OCI-LY7 (cell line): ENCODE data around the gene CD22.

Source experiments
- EZH2phosphoT487 ChIP-seq: fragments of 200-600 bp; sonication (generic); IDR thresholded peaks from 2 replicates; pipeline ENCODE4 v1.6.1; 2018; ENCODE audit warnings: low read depth, borderline replicate concordance, mild to moderate bottlenecking, mixed run types, antibody characterized with exemption, low read length, moderate library complexity, mixed read lengths
- TF ChIP-seq, protein P1 (sequence below): fragments of 200-600 bp; sonication (generic); conservative IDR thresholded peaks from 2 replicates; pipeline ENCODE4 v1.5.1; 2014; ENCODE audit warnings: mild to moderate bottlenecking, antibody characterized with exemption, low read length, moderate library complexity, mixed read lengths

DNA sequence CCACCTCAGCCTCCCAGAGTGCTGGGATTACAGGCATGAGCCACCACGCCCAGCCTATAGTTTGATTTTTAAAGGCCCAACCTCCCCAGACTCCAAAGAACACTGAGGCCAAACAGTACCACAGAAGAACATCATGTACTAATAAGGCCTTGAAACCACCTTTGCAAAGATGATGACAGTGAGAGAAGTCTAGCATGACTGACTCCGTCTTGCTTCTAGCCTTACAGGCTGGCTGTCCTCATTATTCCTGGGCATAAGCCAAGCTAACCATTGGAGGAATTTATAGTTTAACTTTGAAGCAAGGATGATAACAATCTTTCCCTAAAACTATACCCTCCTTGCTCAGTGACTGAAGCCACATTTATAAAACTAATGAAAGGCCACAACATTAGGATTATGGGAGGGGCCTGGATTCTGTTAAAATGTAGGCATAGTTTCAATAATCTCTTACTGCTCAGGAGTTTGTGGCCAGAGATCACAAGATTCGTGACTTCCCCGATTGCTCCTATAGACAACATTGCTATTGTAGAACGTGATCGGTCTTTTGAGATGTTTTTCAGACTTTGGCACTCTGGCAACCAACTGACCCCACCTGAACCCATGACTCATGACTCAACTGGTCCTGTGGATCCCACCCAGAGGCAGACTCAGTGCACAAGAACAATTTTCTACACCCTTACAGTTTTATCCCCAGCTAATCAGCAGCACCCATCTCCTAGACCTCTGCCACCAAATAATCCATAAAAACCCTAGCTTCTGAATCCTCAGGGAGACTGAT lies 59.5 kb downstream of the CD22 start:
- TF ChIP-seq, protein P1, sequence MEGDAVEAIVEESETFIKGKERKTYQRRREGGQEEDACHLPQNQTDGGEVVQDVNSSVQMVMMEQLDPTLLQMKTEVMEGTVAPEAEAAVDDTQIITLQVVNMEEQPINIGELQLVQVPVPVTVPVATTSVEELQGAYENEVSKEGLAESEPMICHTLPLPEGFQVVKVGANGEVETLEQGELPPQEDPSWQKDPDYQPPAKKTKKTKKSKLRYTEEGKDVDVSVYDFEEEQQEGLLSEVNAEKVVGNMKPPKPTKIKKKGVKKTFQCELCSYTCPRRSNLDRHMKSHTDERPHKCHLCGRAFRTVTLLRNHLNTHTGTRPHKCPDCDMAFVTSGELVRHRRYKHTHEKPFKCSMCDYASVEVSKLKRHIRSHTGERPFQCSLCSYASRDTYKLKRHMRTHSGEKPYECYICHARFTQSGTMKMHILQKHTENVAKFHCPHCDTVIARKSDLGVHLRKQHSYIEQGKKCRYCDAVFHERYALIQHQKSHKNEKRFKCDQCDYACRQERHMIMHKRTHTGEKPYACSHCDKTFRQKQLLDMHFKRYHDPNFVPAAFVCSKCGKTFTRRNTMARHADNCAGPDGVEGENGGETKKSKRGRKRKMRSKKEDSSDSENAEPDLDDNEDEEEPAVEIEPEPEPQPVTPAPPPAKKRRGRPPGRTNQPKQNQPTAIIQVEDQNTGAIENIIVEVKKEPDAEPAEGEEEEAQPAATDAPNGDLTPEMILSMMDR: no peak
- TF ChIP-seq EZH2phosphoT487: no peak
